ENCODE measurements around the gene MAOB.

DNA sequence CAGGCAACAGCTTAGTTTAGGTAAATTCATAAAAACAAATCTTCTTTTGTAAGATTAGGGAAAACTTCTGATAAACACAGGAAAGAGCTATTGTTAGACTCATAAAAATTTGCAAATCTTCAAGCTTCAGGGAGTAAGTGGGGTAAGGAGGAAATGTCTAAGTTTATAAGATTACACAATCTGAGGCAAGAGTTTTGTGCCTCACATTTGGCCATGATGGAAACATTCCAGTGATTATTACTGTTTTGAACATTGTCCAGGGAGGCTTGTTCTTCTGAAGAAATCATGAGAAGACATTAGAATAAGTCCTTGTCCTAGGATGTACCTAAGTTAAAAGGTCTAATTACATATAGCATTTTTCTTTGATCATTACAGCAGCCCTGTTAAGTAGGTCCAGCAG lies 72.8 kb downstream of the MAOB start:
- TF ChIP-seq ZNF184 (tag by site-specific recombination; IDR thresholded peaks at IDR 0.05) (no peak), PBX3 (CRISPR knock-in tag; IDR thresholded peaks at IDR 0.05) (no peak), ZNF274 (IDR thresholded peaks at IDR 0.05; ENCODE audit: low read length) (no peak), ZNF274 (tag by site-specific recombination; IDR thresholded peaks at IDR 0.05; ENCODE audit: borderline replicate concordance) (no peak), ZSCAN30 (tag by site-specific recombination; IDR thresholded peaks at IDR 0.05) (no peak), ZNF510 (tag by site-specific recombination; IDR thresholded peaks at IDR 0.05; ENCODE audit: insufficient replicate concordance) (no peak), TCF7L2 (IDR thresholded peaks at IDR 0.05; ENCODE audit: borderline replicate concordance, low read depth, low read length) (no peak)
- TF ChIP-seq, protein P1, sequence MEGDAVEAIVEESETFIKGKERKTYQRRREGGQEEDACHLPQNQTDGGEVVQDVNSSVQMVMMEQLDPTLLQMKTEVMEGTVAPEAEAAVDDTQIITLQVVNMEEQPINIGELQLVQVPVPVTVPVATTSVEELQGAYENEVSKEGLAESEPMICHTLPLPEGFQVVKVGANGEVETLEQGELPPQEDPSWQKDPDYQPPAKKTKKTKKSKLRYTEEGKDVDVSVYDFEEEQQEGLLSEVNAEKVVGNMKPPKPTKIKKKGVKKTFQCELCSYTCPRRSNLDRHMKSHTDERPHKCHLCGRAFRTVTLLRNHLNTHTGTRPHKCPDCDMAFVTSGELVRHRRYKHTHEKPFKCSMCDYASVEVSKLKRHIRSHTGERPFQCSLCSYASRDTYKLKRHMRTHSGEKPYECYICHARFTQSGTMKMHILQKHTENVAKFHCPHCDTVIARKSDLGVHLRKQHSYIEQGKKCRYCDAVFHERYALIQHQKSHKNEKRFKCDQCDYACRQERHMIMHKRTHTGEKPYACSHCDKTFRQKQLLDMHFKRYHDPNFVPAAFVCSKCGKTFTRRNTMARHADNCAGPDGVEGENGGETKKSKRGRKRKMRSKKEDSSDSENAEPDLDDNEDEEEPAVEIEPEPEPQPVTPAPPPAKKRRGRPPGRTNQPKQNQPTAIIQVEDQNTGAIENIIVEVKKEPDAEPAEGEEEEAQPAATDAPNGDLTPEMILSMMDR (tag by site-specific recombination; IDR thresholded peaks at IDR 0.05): no peak
- TF ChIP-seq, protein P2, sequence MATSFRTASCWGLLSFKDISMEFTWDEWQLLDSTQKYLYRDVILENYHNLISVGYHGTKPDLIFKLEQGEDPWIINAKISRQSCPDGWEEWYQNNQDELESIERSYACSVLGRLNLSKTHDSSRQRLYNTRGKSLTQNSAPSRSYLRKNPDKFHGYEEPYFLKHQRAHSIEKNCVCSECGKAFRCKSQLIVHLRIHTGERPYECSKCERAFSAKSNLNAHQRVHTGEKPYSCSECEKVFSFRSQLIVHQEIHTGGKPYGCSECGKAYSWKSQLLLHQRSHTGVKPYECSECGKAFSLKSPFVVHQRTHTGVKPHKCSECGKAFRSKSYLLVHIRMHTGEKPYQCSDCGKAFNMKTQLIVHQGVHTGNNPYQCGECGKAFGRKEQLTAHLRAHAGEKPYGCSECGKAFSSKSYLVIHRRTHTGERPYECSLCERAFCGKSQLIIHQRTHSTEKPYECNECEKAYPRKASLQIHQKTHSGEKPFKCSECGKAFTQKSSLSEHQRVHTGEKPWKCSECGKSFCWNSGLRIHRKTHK (tag by site-specific recombination; IDR thresholded peaks at IDR 0.05): no peak
